Measurements from ENCODE around the gene KRT25.
A peak's percentile ranks its signal among the peaks of the same experiment; 100 is the strongest.

The KRT25 gene, protein sequence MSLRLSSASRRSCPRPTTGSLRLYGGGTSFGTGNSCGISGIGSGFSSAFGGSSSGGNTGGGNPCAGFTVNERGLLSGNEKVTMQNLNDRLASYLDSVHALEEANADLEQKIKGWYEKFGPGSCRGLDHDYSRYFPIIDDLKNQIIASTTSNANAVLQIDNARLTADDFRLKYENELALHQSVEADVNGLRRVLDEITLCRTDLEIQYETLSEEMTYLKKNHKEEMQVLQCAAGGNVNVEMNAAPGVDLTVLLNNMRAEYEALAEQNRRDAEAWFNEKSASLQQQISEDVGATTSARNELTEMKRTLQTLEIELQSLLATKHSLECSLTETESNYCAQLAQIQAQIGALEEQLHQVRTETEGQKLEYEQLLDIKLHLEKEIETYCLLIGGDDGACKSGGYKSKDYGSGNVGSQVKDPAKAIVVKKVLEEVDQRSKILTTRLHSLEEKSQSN

DNA sequence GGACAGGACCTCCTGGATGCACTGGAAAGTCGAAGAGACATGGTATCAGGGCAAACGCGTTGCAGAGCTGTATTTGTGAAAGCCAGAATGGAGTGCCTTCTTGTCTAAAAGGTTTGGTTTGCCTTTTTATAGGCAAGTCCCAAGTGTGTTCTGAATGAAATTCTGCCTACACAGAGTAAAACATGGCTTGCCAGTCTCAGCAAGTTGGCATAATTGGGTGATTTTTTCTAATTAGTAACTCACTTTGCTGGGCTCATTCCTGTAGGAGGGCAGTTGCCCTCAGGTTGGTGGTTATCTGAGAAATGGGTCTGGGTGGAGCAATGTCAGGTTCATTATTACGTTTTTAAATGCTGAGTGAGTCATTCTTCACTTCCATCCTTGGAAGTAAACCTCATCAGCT, at the start of gene KRT25:
Gene KRT25, minus strand, starts transcription at position 101 of the 400 bp plus-strand sequence. Its CDS starts 60 bp downstream, at position 41.
- no peak for DNase-seq (ENCODE audit: low spot score)

DNA sequence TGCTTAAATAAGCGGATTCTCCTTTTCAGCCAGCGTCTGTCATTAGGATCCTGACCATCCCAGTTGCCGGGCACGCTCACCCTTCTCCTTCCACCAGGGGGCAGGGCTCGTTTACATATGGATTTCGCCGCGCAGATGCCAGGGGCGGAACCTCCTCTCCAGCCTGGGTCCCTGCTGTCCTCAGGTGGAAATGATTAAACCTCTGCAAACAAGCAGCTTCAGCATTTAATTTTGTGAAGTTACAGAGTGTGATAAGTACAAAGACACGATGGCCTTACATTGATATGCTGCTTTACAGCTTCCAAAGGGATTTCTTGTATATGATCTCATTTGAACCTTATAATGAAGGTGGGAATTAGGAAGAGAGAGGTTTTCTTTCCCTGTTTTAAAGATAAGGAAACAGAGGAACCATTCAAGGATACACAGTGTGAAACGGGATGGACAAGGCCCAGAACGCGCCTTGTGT, 48.5 kb upstream of the KRT25 start:
- DNase-seq (ENCODE audit: low spot score) = peak; percentile 90

DNA sequence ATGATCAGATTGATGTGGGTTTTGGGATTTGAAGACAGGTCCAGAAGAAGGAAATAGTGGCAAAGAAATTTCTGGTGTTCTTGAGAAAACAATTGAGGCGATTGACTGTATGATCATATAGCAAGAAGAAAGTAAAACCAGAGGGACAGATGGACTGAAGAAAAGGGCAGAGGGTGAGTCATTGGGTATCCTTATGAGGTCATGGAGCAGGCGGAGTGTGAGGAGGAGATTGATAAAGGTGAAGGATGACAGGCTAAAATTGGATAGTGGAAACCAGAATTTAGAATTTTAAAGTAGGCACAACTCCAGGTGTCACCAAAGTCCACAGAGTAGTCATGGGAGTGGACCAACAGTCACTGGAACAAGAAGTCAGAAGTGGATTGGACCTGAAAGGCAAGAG, 46.0 kb upstream of the KRT25 start:
- DNase-seq (ENCODE audit: low spot score) = no peak

DNA sequence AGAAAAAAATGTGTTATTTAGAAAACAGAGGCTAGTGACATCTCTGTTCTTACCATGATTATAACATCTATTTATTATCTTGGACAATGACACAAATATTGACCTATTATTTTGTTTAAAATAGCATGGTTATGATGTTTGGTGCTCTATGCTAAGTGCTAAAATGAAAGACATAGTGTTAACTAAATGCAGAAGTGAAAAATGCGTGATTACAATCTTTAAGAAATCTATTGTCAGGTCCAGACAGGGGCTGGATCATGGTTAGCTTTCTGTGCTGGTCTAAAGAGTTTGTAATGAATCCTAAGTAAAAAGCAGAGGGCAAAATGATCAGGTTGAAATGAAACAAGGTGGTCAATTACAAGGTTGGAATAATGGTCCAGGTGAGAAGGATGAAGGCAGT, 45.2 kb upstream of the KRT25 start:
- no peak for DNase-seq (ENCODE audit: low spot score)

DNA sequence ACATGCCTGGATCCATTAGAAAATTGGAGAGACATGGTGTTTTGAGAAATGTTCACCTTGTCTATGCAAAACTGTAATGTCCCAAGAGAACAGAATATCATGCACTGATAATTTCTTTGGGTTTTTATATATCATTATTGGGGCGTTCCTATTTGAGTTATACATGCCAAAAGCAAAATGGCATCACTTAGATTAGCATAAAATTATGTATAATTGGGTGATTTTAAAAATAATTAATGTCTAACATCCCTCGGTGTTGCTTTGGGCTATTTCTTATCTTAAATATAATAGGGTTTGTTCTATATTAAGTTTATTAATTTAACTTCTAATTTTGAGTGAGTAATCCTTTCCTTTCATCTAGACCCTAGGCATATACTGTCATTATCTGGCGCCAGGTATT, 44.7 kb upstream of the KRT25 start, which contains the start of gene KRT28:
Gene KRT28, minus strand, starts transcription at position 101 of the 400 bp plus-strand sequence. Its CDS starts 66 bp downstream, at position 35.
- no peak for DNase-seq (ENCODE audit: low spot score)

DNA sequence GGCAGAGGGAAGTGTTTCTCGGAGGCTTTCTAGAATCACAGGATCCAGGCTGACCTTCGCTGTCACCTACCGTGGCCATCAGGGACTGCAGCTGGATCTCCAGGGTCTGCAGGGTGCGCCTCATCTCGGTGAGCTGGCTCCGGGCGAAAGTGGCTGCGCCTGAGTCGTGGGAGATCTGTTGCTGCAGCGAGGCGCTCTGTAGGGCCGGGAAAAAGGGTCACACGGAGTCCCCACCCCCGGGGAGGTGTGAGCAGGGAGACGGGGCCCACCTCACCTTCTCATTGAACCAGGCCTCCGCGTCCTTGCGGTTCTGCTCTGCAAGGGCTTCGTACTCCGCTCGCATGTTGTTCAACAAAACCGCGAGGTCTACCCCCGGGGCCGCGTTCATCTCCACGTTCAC, 41.7 kb upstream of the KRT25 start:
- DNase-seq (ENCODE audit: low spot score) = no peak

DNA sequence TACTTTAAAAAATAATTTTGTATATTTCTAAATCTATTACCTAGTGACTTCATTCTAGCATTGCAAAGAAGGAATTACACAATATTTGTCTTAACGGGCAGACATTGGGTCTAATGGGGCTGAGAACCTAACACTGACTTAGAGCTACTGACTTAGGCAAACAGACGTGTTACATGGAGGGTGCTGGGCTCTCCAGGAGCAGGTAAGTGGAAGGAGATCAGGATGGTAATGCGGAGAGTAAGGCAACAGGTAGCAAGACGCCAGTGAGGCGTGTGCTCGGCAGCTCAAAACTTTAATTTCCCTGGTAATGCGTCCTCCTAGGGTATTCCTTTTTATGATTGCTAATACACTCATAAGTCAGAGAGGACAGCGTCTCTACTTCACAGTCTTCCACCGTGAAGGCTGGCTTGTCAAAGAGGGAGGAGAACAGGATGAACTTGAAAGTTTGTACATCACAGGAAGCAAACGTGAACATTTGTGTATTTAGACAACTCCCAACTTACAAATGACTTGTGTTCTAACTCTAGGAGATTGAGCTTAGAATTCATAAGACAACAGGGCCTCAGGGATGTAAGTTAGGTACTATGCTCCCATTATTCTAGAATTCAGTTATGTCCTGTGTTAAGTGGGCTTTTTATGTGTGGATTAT, 40.0 kb upstream of the KRT25 start:
- DNase-seq (ENCODE audit: low spot score) = no peak

DNA sequence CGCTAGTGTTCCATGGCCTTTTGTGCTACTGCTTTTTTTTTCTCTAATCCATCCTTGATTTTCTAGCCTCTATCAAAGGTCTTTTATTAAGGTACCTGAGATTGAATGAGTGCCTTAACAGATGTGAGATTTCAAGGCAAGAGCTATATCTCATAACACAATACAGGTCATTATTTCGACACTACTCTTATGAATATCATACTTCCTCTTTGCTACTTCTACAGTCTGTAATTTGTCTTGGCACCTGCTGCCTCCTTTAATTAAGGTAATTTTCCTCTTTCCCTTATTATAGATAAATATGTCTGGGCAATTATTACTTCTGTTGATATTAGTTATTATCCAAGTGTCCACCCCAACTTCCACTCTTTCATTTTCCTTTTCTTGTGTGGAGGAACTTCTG, 39.3 kb upstream of the KRT25 start:
- DNase-seq (ENCODE audit: low spot score) = no peak

DNA sequence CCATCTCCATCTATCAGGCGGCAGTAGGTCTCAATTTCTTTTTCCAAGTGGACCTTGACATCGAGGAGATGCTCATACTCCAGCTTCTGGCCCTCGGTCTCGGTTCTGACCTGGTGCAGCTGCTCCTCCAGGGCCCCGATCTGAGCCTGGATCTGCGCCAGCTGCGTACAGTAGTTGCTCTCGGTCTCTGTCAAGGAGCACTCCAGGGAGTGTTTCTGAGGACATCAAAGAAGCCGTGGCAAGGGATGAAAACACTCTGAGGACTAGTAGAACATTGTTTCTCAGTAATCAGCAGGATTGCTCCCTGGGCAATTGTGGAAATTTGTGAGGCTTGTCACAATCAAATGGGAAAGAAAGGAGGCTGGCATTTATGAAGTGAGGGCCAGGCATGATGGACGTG, 38.7 kb upstream of the KRT25 start:
- DNase-seq (ENCODE audit: low spot score) = no peak

DNA sequence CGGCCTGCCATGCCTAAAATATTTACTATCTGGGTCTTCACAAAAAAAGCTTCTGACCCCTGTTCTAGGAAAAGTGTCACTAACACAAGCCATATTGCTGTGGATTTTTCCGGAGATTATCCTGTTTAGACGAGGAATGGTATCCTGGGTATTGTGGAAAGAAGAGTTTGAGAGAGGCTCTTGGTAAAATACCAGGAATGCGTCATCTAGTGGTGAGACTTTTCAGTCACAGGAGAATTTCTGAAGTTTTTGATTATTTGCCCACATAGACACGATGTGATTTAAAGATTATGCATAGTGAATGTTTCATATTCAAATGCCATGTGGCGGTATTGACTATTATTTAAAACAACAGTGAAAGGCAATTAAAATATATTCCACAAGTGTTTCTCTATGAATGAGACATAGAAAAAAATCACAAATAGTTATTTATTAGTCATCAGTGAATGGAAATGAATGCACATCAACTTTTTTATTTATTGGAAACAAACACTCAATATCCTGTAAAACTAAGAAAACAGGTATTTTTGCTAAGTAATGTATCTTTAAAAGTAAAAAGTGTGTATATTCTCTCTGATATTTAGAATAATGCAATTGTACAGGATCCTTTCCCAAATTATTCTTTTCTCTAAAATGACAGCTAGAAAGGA, 36.8 kb upstream of the KRT25 start:
- DNase-seq (ENCODE audit: low spot score) = no peak

DNA sequence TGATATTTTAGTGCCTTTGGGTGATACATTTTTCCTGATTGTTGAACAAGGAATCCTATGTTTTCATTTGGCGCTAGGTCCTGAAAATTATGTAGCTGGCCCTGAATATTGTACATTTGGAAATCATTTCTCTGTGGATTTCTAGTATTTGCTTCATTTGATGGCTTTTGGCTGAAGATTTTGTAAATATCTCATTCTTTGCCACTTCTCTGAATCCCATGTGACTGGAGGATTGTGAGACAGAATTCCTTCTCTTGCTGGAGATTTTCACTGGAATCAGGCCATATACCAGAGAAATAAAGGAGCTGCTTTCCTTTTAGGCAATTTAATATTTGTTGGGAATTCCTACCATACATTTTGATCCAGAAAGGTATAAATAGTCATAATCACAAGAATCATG, 36.0 kb upstream of the KRT25 start:
- no peak for DNase-seq (ENCODE audit: low spot score)

DNA sequence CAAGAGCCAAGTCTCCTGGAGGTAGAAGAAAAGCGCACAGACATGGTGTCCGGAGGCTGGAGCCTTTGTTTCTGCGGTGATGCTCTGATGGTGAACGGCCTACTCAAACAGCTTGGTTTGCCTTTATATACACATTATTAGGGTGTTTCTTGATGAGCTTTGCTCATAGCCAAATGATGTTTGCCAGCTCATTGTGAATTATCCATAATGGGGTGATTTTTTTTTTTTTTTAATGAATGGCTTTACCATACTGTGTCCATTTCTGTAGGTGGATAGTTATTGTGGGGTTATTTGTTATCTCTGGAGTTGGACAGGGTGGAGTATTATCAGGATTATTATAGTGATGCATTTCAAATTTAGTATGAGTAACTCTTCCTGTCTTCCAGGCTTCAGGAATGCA, 27.3 kb upstream of the KRT25 start, which contains the start of gene KRT27:
Gene KRT27, minus strand, starts transcription at position 101 of the 400 bp plus-strand sequence. Its CDS starts 57 bp downstream, at position 44.
- DNase-seq (ENCODE audit: low spot score) = no peak

DNA sequence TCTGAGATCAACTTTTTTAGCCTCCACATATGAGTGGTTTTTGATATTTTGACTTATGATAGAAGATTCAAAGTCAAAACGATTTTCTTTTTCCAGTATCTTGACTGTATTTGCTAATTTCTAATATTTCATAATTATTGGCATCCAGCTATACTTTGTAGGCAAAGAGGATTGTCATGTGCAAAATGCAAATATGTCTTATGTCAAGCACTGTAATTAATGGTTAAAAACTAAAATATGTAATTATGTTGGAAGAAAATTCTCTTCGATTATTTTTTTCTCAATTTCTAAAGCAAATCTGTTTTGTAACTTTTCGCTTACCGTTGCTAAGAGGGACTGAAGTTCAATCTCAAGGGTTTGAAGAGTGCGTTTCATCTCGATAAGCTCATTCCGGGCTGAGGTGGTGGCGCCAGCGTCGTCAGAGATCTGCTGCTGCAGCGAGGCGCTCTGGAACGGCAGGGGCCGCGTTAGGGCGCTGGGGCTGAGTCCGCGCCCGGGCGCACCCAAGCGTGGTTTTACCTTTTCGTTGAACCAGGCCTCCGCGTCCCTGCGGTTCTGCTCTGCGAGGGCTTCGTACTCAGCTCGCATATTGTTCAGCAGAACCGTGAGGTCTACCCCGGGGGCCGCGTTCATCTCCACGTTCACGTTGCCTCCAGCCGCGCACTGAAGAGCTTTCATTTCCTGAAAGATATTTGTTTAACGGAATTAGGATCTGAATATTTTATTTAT, 24.2 kb upstream of the KRT25 start:
- no peak for DNase-seq (ENCODE audit: low spot score)

DNA sequence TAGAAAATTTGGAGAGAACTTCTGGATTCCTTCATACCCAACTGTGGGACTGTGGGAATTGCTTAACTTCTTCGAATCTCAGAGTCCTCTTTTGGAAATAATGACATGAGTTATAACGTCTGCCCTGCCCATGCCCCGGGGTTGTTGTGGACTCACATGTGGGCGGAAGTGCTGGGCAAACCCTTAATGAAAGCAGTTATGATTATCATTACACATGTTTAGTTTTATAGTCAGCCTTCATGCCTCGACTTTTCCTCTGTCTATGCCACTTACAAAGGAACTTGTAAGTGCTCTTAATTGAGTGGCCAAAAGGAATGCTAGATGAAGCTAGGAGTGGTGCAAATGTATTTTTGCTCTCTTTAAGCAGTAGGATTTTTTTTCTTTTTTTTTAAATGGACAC, 23.3 kb upstream of the KRT25 start:
- no peak for DNase-seq (ENCODE audit: low spot score)

DNA sequence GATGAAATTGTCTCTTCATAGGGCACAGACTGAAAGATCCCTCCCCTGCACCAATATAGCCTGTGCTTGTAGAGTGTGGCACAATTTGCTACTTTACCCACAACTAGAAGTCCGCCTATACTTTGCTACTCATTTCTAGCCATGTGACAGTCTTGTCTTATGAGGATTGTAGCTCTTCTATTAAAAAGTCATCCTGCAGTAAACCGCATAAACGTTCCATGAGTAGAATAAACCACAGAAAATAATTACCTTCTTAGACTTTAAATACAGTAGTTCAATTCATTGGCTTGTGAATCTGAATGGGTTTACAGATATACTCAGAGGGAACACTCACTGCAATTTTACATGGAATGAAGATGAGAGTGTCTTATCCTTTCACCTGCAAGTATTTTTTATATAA, 22.8 kb upstream of the KRT25 start:
- DNase-seq (ENCODE audit: low spot score) = no peak

DNA sequence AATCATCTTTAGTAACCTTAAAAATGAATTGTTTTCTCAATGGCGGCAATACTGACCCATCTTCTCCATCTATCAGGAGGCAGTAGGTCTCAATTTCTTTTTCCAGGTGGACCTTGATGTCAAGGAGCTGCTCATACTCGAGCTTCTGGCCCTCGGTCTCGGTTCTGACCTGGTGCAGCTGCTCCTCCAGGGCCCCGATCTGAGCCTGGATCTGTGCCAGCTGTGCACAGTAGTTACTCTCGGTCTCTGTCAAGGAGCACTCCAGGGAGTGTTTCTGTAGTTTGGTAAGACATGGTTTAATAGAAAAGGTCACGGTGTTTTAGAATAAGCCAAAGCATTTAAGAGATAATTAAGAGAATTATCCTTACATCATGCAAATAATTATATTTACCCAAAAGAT, 22.3 kb upstream of the KRT25 start:
- no peak for DNase-seq (ENCODE audit: low spot score)

DNA sequence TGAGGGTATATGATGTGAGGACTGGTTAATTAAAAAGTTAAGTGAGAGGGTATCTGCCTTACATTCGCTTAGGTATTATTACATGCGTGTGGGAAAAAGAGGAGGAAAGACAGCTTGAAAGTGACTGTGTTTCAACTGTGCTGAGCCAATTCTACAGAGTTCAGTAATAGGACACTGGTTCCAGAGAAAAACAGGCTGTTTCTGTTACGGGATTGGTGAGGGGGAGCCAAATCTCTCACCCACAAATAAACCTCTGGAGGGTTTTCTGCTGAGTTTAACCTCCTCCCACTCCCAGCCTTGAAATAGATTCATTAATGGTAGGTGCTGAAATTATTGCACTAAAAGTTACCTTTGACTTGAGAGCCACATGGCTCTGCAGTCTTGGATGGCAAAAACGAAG, 20.8 kb upstream of the KRT25 start:
- DNase-seq (ENCODE audit: low spot score) = no peak

DNA sequence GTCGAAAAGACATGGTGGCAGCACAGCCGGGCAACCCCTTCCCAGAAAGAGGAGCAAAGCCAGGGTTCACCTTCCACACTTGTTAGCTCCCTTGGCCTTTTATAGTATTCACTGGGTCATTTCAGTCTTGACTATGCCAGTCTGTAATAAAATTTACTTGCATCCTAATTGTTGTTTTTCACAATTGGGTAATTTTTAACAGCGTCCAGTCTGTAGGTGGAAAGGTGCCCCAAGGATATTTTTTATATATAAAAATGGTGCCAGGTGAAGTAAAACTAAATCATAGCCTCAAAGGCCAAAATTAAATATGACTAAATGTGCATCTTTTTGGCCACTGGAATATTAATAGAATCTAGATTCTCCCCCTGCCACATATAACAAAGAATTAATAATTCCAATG, 17.0 kb upstream of the KRT25 start, which contains the start of gene KRT26:
Gene KRT26, minus strand, starts transcription at position 101 of the 400 bp plus-strand sequence. Its CDS starts 88 bp downstream, at position 13.
- no peak for DNase-seq (ENCODE audit: low spot score)

DNA sequence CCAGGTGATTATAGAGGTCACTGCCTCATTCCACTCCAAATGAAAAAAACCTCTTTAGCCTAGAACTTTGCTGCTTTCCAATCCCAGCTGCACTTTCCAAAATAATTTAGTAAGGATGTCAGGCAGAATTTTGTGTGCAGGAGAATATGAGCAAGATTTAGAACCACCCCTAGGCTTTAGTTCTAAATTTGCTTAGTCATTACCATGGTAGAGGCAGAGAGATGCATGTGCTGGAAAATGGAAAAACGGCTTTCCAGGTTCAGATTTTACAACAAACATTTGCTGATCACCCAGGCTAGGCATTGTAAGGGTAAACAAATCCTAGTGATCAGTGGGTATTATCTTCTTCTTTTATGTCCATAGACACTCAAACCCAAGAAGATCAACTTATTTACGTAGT, 10.5 kb upstream of the KRT25 start:
- DNase-seq (ENCODE audit: low spot score) = no peak

DNA sequence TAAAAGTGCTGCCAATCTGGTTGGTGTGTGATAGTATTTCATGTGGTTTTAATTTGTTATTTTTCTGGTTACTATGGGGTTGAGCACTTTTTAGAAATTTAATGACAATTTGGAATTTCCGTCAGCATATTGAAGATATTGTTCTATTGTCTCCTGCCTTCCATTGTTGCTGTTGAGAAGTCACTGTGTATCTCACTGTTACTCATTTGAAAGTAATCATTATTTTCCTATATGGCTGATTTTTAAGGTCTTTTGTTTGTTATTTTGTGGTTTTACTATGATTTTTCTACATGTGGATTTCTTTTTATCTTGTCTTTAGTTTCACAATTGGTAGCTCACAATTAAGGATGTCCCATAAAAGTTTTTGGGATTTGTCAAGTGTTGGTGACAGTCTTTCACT, 8.6 kb upstream of the KRT25 start:
- DNase-seq (ENCODE audit: low spot score) = no peak

DNA sequence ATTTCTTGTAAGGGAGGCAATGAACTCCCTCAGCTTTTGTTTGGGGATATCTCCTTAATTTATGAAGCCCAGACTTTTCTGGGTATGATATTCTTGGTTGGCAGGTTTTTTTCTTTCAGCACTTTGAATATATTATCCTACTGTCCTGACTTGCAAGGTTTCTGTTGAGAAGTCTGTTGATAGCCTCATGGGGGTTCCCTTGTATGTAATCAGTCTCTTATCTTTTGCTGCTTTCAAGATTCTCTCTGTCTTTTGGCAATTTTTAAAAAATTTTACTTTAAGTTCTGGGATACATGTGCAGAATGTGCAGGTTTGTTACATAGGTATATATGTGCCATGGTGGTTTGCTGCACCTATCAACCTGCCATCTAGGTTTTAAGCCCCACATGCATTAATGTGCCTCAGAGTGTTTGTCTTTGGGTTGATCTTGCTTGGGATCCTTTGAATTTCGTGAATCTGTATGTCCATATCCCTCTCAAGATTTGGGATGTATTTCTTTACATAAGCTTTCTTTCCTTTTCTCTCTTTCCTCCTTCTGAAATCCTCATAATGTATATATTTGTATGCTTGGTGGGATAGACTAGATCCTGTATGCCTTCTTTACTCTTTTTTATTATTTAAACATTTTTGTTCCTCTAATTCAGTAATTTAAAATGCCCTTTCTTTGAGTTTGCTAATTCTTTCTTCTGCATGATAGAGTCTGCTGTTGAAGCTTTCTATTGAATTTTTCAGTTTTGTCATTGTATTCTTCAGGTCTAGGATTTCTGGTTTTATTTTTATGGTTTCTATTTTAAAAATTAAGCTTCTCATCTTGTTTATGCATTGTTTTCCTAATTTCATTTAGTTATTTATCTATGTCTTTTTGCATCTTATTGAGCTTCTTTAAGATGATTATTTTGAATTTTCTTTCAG, 5.2 kb upstream of the KRT25 start:
- DNase-seq (ENCODE audit: low spot score) = no peak

All from ecto neural progenitor cell (in vitro differentiated cells).